Left lung (tissue), 10 donors: ENCODE measurements around the gene EFNB2. TPM values are rescaled to one million over a fixed set of nuclear protein-coding genes. Genes with fewer than 3 reads are reported as not detected.

Experiments used
- ATAC-seq: fragments of 200-7000 bp; cut with Tn5 transposase; one replicate; pipeline ENCODE4 v1.9.1; 2020; ENCODE audit warnings: moderate library complexity
- DNase-seq, 4 donors: peaks; one replicate each; pipeline ENCODE4 v3.0.0-alpha.2; 2013 to 2020
- H3K27ac ChIP-seq, 2 donors: fragments of 200-600 bp; sonication (generic) in 1 of 2; one replicate each; pipeline versions ENCODE4 v1.5.0 to v1.8.0; 2020 to 2021
- H3K27me3 ChIP-seq, 2 donors: fragments of 200-600 bp; sonication (generic) in 1 of 2; one replicate each; pipeline versions ENCODE4 v1.5.0 to v1.8.0; 2020 to 2021
- H3K36me3 ChIP-seq, 2 donors: fragments of 200-600 bp; sonication (generic) in 1 of 2; one replicate each; pipeline versions ENCODE4 v1.5.0 to v1.8.0; 2020 to 2021
- H3K4me1 ChIP-seq, 2 donors: fragments of 200-600 bp; one replicate each; pipeline ENCODE4 v1.8.0; 2021
- H3K4me3 ChIP-seq, 2 donors: fragments of 200-600 bp; sonication (generic) in 1 of 2; one replicate each; pipeline versions ENCODE4 v1.5.0 to v1.8.0; 2020 to 2021; ENCODE audit warnings: mild to moderate bottlenecking in 1 of 2
- H3K9me3 ChIP-seq, 2 donors: fragments of 200-600 bp; sonication (generic) in 1 of 2; one replicate each; pipeline versions ENCODE4 v1.5.0 to v1.8.0; 2020 to 2021
- intact Hi-C, 2 donors: fragments of 100-400 bp; cut with DNase I; formaldehyde crosslinking; loops; one replicate each; pipeline versions ENCODE4 v1.11.2 to v1.14.2; 2022
- polyA plus RNA-seq, 6 donors: library from polyadenylated mRNA; unstranded; fragments of 120-200 nt; gene quantifications; one replicate each; pipeline ENCODE4 v1.2.1, GENCODE V29; 2013; ENCODE audit not compliant: insufficient read length in 6 of 6
- total RNA-seq, 2 donors: library from RNA; stranded (reverse); fragmentation: NEBNext Ultra II Directional; extraction: Animal tissue kit (Norgen Biotek cat#: 25700); gene quantifications; one replicate each; pipeline ENCODE4 v1.2.1, GENCODE V29; 2021
- TF ChIP-seq, protein P1 (sequence below), 2 donors: fragments of 200-600 bp; sonication (generic) in 1 of 2; IDR thresholded peaks; one replicate each; pipeline versions ENCODE4 v1.5.0 to v1.8.0; 2021; ENCODE audit warnings: antibody characterized with exemption in 2 of 2
- donor health status: DM: no; HTN: yes; CAD: no.
- donor health status: DM: no; HTN: no; CAD: no.

The EFNB2 gene
- total and polyA plus RNA-seq, 8 donors = 39.6 to 95.6 (median 85.5) TPM

DNA sequence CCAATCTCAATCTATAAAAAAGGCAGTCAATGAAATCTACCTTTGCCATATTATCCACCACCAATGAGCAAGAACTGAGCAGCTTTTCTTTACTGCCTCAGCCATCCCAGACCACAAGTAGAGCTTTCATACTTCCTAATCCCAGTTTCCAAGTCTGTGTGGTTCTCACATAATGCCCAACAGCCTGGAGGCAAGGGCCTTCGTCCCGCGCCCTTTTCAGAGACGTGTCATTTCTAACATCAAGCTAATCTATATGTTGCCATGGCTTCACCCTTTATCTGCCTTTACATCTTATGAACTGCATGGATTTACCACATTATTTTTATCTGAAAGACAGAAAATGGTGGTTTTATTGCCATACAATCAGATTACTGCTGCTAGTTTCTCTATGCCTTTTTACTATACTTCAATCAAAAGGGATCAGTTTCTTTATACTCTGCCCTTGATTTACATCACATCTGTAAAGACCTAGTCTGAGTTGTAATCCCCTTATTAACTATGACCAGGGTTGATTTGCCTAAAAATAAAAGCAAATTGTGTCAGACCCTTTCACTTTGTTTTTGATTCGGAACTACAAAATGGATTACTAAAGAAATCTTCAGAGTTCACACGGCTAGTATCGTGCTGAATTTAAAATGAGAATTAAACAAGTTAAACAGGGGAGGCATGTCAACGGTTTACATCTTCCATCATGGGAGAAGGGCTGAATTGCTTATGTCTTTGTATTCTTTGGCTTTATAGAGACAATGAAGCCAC, 5.9 kb downstream of the EFNB2 start:
- TF ChIP-seq, protein P1, sequence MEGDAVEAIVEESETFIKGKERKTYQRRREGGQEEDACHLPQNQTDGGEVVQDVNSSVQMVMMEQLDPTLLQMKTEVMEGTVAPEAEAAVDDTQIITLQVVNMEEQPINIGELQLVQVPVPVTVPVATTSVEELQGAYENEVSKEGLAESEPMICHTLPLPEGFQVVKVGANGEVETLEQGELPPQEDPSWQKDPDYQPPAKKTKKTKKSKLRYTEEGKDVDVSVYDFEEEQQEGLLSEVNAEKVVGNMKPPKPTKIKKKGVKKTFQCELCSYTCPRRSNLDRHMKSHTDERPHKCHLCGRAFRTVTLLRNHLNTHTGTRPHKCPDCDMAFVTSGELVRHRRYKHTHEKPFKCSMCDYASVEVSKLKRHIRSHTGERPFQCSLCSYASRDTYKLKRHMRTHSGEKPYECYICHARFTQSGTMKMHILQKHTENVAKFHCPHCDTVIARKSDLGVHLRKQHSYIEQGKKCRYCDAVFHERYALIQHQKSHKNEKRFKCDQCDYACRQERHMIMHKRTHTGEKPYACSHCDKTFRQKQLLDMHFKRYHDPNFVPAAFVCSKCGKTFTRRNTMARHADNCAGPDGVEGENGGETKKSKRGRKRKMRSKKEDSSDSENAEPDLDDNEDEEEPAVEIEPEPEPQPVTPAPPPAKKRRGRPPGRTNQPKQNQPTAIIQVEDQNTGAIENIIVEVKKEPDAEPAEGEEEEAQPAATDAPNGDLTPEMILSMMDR (IDR thresholded peaks at IDR 0.05) = no peak
- Histone ChIP-seq H3K27ac (peak overlapping the region; percentile 20 to 86), H3K4me3 (peak overlapping the region in 1 of 2 donors; percentile 65), H3K36me3 (no peaks in the 10 kb centered on the region), H3K27me3 (peaks cover 0 to 44% of the 10 kb centered on the region in 2 donors), H3K4me1 (peaks cover 0 to 33% of the 10 kb centered on the region in 2 donors), H3K9me3 (no peaks in the 10 kb centered on the region)
- DNase-seq (no peak), ATAC-seq (no peak)
- intact Hi-C loops = loop anchor here in 1 of 2 donors (10.0 kb wide), 2 partner anchors 385 to 445 kb away; no protein-coding TSS in a partner anchor

DNA sequence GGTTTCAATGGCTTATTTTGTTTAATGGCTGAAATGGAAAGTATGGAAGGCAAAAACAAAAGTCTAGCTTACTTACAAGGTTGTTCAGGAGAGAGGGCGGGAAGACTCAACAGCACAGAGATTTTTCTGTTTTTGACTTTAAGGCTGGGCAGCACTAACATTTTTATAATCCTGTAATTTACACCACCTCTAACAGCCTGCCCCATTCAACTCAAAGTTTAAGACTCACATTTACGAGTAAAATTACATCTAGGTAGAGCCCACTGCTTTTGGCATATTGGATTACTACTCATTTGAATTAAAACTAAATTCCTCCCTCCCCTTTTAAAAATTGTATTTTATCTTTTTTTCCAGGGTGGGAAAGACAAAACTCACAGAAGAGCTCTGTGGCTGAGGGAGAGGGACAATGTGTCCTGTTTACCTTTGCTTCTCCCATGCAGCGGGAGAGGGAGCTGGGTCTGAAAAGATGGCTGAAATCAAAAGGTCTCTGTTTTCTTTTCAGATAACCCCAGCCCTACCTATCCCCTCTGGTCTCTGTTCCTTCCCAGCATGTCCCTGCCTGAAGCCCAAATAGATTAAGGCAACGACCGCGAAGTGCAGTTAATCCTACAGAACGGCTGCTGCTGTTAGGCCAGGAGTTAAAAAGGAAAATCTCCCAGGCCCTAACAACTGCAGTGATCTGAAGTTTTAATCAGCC, 6.6 kb downstream of the EFNB2 start:
- H3K27me3 ChIP-seq = peaks cover 0 to 37% of the 10 kb centered on the region in 2 donors
- ATAC-seq (no peak), DNase-seq (no peak)
- peaks cover 0 to 30% of the 10 kb centered on the region in 2 donors for H3K4me1 ChIP-seq
- intact Hi-C loops = no loop called here
- TF ChIP-seq, protein P1 (IDR thresholded peaks at IDR 0.05) = no peak
- H3K4me3 ChIP-seq = peak overlapping the region in 1 of 2 donors; percentile 65
- H3K27ac ChIP-seq = no peak overlapping the region
- no peaks in the 10 kb centered on the region for H3K36me3 ChIP-seq
- no peaks in the 10 kb centered on the region for H3K9me3 ChIP-seq

DNA sequence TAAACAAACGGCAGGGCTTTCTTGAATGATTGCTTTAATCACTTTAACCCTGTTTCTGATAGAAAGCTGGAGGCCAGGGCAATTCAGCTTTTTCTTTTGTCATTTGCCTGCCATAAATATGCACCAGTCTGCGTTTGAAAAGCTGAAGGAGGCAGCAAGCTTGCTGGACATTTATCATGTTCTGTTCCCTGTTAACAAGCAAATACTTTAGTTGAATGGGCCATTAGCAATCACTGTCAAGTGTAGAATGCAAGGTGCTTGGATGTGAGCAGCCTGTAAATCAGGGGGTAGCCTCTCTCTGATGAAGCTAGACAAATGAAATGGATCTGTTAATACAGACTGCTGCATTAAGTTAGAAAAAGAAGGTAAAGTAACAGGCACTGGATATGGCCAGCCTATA, 7.6 kb downstream of the EFNB2 start:
- TF ChIP-seq, protein P1 (IDR thresholded peaks at IDR 0.05) = no peak
- peaks cover 0 to 27% of the 10 kb centered on the region in 2 donors for H3K27me3 ChIP-seq
- intact Hi-C loops = no loop called here
- no peak overlapping the region for H3K27ac ChIP-seq
- H3K4me3 ChIP-seq = no peak overlapping the region
- DNase-seq (no peak), ATAC-seq (no peak)
- H3K4me1 ChIP-seq = peaks cover under 1 to 30% of the 10 kb centered on the region in 2 donors
- no peaks in the 10 kb centered on the region for H3K36me3 ChIP-seq
- no peaks in the 10 kb centered on the region for H3K9me3 ChIP-seq

DNA sequence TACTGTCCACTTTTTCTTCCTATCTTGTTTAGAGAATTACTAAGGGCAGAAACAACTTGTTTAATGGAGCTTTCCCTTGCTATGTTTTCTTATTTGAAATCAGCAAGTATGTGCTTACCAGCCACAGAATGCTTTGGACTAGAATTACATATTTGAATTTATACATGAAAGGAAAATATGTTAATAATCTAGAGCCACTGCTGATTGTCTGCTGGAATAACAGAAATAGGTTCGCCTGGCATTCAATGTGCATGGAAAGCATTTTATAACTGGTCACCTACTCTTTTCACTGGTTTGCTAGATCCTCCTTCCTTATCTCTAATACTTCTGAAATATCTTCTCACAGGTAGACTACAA, 8.0 kb downstream of the EFNB2 start:
- peaks cover 5 to 32% of the 10 kb centered on the region in 2 donors for H3K4me1 ChIP-seq
- TF ChIP-seq, protein P1 (IDR thresholded peaks at IDR 0.05) = no peak
- peaks cover 0 to 23% of the 10 kb centered on the region in 2 donors for H3K27me3 ChIP-seq
- no peaks in the 10 kb centered on the region for H3K9me3 ChIP-seq
- no peak overlapping the region for H3K4me3 ChIP-seq
- H3K27ac ChIP-seq = no peak overlapping the region
- ATAC-seq (no peak), DNase-seq (no peak)
- intact Hi-C loops = no loop called here
- no peaks in the 10 kb centered on the region for H3K36me3 ChIP-seq
